Ramos (cell line): Measurements from ENCODE around the gene C16orf74.

Experiments
- in situ Hi-C: fragments of 300-500 bp; cut with MboI; formaldehyde crosslinking; loops from one replicate; pipeline ENCODE4 v1.14.3; 2022; ENCODE audit warnings: low sequenced_read_pairs; ENCODE audit not compliant: unreplicated experiment

Gene C16orf74

GRCh38 chr16:85661740-85662481 is 89.0 kb downstream of the C16orf74 start:
- in situ Hi-C loops: no loop called here

- in situ Hi-C loops: no loop called here
Measured at GRCh38 chr16:85660843-85661739, 89.8 kb downstream of the C16orf74 start.

- in situ Hi-C loops: loop anchor here (5.0 kb wide), 1 partner anchor 57 kb away; no protein-coding TSS in a partner anchor
Measured at GRCh38 chr16:85659805-85660511, 90.9 kb downstream of the C16orf74 start.

GRCh38 chr16:85659336-85659735 is 91.6 kb downstream of the C16orf74 start:
- in situ Hi-C loops: loop anchor here (5.0 kb wide), 1 partner anchor 58 kb away; no protein-coding TSS in a partner anchor

GRCh38 chr16:85658504-85659326 is 92.2 kb downstream of the C16orf74 start:
- in situ Hi-C loops: loop anchor here (5.0 kb wide), 1 partner anchor 59 kb away; no protein-coding TSS in a partner anchor

- in situ Hi-C loops: loop anchor here (5.0 kb wide), 1 partner anchor 59 kb away; no protein-coding TSS in a partner anchor
Measured at GRCh38 chr16:85657996-85658395, 92.9 kb downstream of the C16orf74 start.
